Measurements from ENCODE around the gene SRBD1.

DNA sequence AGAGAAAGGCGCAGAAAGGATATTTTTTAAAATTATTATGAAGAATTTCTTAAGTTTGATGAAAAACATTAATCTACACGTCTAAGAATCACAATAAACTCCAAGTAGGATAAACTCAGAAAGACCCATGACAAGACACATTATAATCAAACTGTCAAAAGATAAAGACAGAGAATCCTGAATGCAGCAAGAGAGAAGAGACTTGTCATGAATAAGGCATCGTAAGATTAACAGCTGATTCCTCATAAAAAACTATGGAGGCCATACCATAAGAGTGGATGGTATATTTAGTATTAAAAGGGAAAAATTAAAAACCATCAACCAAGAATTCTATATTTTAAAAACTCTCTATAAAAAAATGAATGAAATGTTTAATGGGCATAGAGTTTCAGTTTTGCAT, 39.1 kb downstream of the SRBD1 start:
- TF ChIP-seq, protein P1, sequence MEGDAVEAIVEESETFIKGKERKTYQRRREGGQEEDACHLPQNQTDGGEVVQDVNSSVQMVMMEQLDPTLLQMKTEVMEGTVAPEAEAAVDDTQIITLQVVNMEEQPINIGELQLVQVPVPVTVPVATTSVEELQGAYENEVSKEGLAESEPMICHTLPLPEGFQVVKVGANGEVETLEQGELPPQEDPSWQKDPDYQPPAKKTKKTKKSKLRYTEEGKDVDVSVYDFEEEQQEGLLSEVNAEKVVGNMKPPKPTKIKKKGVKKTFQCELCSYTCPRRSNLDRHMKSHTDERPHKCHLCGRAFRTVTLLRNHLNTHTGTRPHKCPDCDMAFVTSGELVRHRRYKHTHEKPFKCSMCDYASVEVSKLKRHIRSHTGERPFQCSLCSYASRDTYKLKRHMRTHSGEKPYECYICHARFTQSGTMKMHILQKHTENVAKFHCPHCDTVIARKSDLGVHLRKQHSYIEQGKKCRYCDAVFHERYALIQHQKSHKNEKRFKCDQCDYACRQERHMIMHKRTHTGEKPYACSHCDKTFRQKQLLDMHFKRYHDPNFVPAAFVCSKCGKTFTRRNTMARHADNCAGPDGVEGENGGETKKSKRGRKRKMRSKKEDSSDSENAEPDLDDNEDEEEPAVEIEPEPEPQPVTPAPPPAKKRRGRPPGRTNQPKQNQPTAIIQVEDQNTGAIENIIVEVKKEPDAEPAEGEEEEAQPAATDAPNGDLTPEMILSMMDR (IDR thresholded peaks at IDR 0.05; ENCODE audit: low read depth, low read length), result no peak
- TF ChIP-seq EZH2phosphoT487 (IDR thresholded peaks at IDR 0.05; ENCODE audit: low read depth), result no peak

Data from OCI-LY3 (cell line).